Mononuclear cell (primary cell): ENCODE measurements around the gene NRARP. TPM values are rescaled to one million over a fixed set of nuclear protein-coding genes. Genes with fewer than 3 reads are reported as not detected.

Source experiments
- H3K27me3 ChIP-seq: 2 replicates; pipeline ENCODE4 v1.6.0; 2011; ENCODE audit warnings: low read length, control low read depth; ENCODE audit not compliant: insufficient read depth
- H3K4me1 ChIP-seq: 2 replicates; pipeline ENCODE4 v1.5.1; 2011; ENCODE audit warnings: mild to moderate bottlenecking, low read length, control low read depth; ENCODE audit not compliant: insufficient read depth
- H3K4me3 ChIP-seq: 2 replicates; pipeline ENCODE4 v1.5.1; 2011; ENCODE audit warnings: mild to moderate bottlenecking, low read length, moderate library complexity
- H3K9me3 ChIP-seq: 2 replicates; pipeline ENCODE4 v1.5.1; 2011; ENCODE audit warnings: low read depth, mild to moderate bottlenecking, control low read depth, low read length
- total RNA-seq: library from RNA; depleted of rRNA; stranded (reverse); fragments of >200 nt; gene quantifications from one replicate; pipeline ENCODE4 v1.2.3, GENCODE V29; 2012

Gene NRARP
- total RNA-seq, 1 donor, result 1.8 TPM

- no peaks in the 10 kb centered on the region for H3K27me3 ChIP-seq
- peaks cover 65% of the 10 kb centered on the region for H3K4me1 ChIP-seq
- no peaks in the 10 kb centered on the region for H3K9me3 ChIP-seq
- no peak overlapping the region for H3K4me3 ChIP-seq
These were observed 22.2 kb downstream of the NRARP start for GRCh38 chr9:137279741-137280473.

- Histone ChIP-seq H3K9me3 (no peaks in the 10 kb centered on the region), H3K27me3 (no peaks in the 10 kb centered on the region), H3K4me3 (peak overlapping the region; percentile 81), H3K4me1 (peaks cover 65% of the 10 kb centered on the region)
These were observed 23.1 kb downstream of the NRARP start for GRCh38 chr9:137278721-137279711.

- peak overlapping the region; percentile 81 for H3K4me3 ChIP-seq
- no peaks in the 10 kb centered on the region for H3K9me3 ChIP-seq
These were observed 23.9 kb downstream of the NRARP start for GRCh38 chr9:137278061-137278701.

GRCh38 chr9:137277329-137278041, 24.6 kb downstream of the NRARP start, which contains the start of gene TOR4A:
Gene TOR4A (plus strand): TSS chr9:137277726. CDS start chr9:137278690, 964 bp downstream.
- Histone ChIP-seq H3K4me1 (peaks cover 60% of the 10 kb centered on the region), H3K9me3 (no peaks in the 10 kb centered on the region), H3K4me3 (peak within 1 kb of the TSS; percentile 81)

More at GRCh38 chr9:137278061-137278701, 23.9 kb downstream of the NRARP start:
- Histone ChIP-seq H3K4me1 (peaks cover 65% of the 10 kb centered on the region), H3K27me3 (no peaks in the 10 kb centered on the region)

GRCh38 chr9:137276473-137277328, 25.4 kb downstream of the NRARP start:
- peak overlapping the region; percentile 81 for H3K4me3 ChIP-seq
- H3K9me3 ChIP-seq, result no peaks in the 10 kb centered on the region
- H3K4me1 ChIP-seq, result peaks cover 64% of the 10 kb centered on the region
- H3K27me3 ChIP-seq, result no peaks in the 10 kb centered on the region

More at GRCh38 chr9:137277329-137278041, 24.6 kb downstream of the NRARP start, which contains the start of gene TOR4A:
- no peaks in the 10 kb centered on the region for H3K27me3 ChIP-seq

- Histone ChIP-seq H3K27me3 (no peaks in the 10 kb centered on the region), H3K4me3 (no peak overlapping the region), H3K4me1 (peaks cover 60% of the 10 kb centered on the region), H3K9me3 (no peaks in the 10 kb centered on the region)
These were observed 26.2 kb downstream of the NRARP start for GRCh38 chr9:137275588-137276472.

GRCh38 chr9:137275203-137275587, 26.9 kb downstream of the NRARP start:
- H3K4me1 ChIP-seq, result peaks cover 54% of the 10 kb centered on the region
- H3K27me3 ChIP-seq, result no peaks in the 10 kb centered on the region
- H3K4me3 ChIP-seq, result no peak overlapping the region
- H3K9me3 ChIP-seq, result no peaks in the 10 kb centered on the region

- H3K27me3 ChIP-seq, result no peaks in the 10 kb centered on the region
- peaks cover 46% of the 10 kb centered on the region for H3K4me1 ChIP-seq
- H3K4me3 ChIP-seq, result no peak overlapping the region
- no peaks in the 10 kb centered on the region for H3K9me3 ChIP-seq
These were observed 28.3 kb downstream of the NRARP start for GRCh38 chr9:137273611-137274320.

GRCh38 chr9:137273095-137273490, 29.0 kb downstream of the NRARP start:
- H3K4me1 ChIP-seq, result peaks cover 48% of the 10 kb centered on the region

GRCh38 chr9:137272241-137273094, 29.6 kb downstream of the NRARP start:
- peaks cover 50% of the 10 kb centered on the region for H3K4me1 ChIP-seq
- H3K27me3 ChIP-seq, result no peaks in the 10 kb centered on the region
- no peak overlapping the region for H3K4me3 ChIP-seq
- no peaks in the 10 kb centered on the region for H3K9me3 ChIP-seq

More at GRCh38 chr9:137273095-137273490, 29.0 kb downstream of the NRARP start:
- Histone ChIP-seq H3K27me3 (no peaks in the 10 kb centered on the region), H3K9me3 (no peaks in the 10 kb centered on the region), H3K4me3 (no peak overlapping the region)

- peaks cover 42% of the 10 kb centered on the region for H3K4me1 ChIP-seq
- H3K27me3 ChIP-seq, result no peaks in the 10 kb centered on the region
- H3K9me3 ChIP-seq, result no peaks in the 10 kb centered on the region
- H3K4me3 ChIP-seq, result no peak overlapping the region
These were observed 30.4 kb downstream of the NRARP start for GRCh38 chr9:137271696-137272076.
